Colon (tissue), 2 donors: Measurements from ENCODE around the gene SLC6A19.
"Not testable (repeated sequence)": the region's sequence is repeated elsewhere in the genome, so short reads cannot be mapped to it uniquely, and the experiment has no call there.

ENCODE experiments used
- FAIRE-seq: peaks from 2 replicates; lab custom pipeline; 2012; peaks lifted over from hg19 to GRCh38; lab: Jason Lieb, UNC
- donor health status: control.
- donor health status: control.

SLC6A19 gene

DNA sequence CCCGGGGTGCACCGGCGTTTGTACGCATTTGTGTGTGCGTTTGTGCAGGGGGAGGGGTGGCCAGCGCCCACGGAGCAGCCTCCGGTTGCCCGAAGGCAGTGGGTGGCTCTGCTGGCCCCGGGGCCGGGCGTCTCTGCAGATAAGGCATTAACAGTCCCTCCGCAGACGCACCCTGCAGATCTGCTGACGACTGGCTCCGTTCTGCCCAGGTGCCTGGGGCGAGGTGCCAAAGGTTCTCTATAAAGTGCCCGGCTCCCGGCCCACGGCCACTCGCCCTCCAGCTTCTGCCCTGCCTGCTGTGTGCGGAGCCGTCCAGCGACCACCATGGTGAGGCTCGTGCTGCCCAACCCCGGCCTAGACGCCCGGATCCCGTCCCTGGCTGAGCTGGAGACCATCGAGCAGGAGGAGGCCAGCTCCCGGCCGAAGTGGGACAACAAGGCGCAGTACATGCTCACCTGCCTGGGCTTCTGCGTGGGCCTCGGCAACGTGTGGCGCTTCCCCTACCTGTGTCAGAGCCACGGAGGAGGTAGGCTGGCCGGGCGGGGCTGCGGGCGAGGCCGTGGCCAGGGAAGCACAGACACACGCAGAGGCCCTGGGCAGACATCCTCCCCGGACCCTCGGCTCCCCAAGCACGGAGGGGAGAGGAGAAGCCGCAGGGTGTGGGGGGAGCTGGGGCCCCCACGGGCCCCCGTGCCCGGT lies at the start of gene SLC6A19:
TSS of gene SLC6A19 (plus strand) at position 269 of the 699 bp plus-strand sequence. CDS start at position 325, 56 bp downstream.
- FAIRE-seq, result no peak

GRCh38 chr5:1152156-1152555 lies 49.2 kb upstream of the SLC6A19 start:
- FAIRE-seq, result no peak

GRCh38 chr5:1152771-1153282 lies 48.6 kb upstream of the SLC6A19 start:
- FAIRE-seq, result no peak

DNA sequence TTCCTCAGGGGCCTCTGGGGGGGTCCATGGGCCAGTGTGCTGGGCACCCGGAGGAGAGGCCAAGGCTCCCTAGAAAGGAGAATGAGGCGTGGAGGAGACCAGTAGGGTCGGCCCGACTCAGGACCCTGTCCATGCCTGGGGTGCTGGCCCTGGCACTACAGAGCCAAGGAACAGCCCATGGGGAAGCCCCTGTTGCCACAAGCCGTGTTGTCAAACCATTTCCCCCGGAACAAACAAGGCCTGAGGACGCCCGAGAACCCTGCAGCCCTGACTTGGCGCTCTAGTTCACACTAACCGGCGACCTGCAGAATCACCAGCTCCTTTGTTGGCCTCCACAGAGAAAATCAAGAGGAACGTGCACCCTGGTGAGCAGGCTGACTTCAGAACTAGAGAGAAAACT lies 48.0 kb upstream of the SLC6A19 start:
- no peak for FAIRE-seq

DNA sequence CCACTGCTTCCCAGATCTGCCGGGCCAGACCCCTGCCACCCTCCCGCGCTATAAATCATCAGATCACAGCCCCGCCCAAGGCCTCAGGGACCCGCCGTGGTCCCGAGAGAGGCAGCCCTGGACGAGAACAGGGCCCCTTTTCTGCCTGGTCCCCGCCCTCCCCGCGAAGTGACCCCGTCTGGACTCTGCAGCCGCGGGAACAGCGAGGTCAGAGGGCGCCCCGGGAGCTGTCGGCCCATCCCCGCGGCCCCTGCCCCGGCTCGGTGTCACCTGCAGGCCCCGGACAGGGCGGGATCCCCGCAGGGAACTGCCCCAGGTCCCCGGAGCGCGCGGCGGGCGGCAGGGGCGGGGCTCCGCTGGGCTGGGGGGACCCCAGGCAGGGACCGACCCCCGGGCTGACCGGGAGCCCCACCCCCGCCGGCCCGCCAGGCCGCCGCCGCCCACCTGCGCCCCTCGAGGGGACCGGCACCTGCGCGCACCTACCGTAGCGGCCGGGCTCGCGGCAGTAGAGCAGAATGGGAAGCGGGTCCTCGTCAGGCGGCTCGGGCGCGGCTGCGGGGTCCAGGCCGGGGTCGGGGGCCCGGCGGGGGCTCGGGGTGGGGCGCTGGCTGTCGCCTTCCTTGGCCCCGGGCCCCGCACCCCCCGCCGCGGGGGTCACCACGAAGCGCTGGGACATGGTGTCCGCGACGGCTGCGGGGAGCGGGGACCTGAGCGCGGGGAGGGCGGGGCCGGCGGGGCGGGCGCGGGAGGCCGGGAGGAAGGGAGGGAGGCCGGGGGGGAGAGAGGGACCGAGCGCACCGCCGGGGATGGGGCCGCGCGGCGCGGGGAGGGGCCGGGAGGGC lies 46.0 kb upstream of the SLC6A19 start:
- no peak for FAIRE-seq

DNA sequence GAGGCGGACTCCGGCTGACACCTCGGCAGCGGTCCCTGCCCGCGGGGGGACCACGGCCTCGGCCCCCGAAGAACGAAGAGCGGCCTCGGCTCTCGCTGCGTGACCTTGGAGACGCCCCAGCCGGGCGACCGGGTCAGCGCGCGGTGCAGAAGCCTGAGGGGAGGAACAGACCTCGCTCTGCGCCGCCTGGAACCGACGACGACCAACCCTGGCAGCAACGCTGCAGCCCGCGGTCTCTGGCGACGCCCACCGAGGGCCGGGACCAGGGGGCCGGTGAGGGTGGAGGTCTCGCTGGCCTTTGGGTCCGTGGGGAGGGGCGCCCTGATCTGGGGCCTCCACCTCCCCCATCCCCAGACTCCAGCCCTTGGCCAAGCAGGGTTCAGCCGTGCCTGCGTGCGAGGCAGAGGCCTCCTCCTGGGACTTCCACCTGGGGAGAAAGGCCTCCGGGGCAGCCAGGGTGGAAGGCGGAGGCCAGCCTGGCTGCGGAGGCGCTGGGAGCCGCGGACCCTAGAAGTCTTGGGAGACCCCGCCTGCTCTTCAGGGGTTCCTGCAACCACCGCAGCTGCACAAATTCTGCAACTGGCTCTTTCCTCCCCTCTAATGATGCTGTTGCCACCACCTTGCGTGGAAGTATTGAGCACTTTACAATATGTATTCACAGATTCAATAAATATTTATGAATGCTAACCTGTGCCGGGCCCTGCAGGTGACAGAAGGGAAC lies 45.2 kb upstream of the SLC6A19 start:
- FAIRE-seq, result no peak

DNA sequence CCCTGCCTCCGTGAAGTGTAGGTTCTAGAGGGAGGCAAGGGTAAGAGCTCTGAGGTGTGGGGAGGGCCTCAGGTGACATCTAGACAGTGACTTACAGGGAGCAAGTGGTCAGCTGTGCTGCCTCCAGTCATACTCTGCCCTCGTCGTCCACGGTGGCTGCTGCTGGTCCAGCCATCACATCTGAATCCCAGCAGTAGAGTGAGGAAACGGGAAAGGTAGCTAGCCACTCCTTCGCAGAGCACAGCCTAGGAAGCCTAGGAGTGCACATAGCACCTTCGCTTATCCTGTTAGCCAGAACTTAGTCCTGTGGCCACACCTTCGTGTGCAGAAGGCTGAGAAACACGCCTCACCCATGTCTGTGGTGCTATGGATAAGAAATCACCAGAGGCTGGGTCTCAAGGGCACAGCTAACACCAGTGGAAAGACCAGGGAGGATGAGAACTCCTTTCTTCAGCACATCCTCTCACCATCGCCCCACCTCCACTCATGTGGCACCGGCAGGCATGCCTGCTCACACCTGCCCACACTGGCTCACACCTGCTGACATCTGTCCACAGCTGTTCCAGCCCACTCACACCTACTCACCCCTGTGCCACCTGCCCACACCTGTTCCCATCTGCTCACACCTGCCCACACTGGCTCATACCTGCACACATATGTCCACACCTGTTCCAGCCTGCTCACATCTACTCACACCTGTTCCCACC lies 44.5 kb upstream of the SLC6A19 start:
- no peak for FAIRE-seq

DNA sequence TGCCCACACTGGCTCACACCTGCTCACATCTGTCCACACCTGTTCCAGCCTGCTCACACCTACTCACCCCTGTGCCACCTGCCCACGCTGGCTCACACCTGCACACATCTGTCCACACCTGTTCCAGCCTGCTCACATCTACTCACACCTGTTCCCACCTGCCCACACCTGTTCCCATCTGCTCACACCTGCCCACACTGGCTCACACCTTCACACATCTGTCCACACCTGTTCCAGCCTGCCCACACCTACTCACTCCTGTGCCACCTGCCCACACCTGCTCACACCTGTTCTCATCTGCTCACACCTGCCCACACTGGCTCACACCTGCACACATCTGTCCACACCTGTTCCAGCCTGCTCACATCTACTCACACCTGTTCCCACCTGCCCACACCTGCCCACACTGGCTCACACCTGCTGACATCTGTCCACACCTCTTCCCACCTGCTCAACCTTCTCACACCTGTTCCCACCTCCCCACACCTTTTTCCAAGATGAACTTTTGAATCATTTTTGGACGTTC lies 43.9 kb upstream of the SLC6A19 start:
- FAIRE-seq, result not testable (repeated sequence)

DNA sequence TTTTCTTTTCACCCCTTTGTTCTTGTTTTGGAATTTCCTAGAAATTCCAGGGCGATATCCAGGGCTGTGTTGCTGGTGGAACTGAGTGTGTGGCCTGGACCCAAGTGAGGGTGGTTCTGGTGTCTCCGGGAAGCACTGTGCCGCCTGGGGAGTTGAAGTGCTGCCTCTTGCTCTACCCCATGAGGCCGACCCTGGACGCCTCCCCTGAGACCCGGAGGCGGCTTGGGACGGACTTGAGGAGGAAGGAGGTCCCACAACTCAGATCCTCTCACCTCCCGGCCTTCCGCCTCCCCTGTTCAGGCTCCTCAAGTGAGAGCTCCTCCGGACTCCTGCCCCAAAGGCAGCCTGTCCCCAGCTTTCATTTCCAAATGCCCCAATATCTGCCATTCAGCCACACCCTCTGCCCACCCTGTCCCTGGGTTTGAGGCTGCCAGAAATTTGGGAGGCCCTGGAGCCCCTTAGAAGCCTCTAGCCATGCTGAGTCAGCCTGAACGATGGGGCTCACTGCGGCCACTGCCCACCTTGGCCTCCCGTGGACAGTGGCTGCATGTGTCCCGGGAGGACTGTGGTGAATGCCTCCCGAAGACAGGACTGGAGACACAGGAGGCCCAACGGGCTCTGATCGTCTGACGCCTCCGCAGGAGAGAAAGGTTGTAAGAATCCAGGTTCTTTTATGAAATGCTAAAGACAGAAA lies 42.6 kb upstream of the SLC6A19 start:
- no peak for FAIRE-seq

GRCh38 chr5:1159341-1159675 lies 42.1 kb upstream of the SLC6A19 start:
- FAIRE-seq, result no peak

- FAIRE-seq, result no peak
Observed at GRCh38 chr5:1159774-1160406, 41.5 kb upstream of the SLC6A19 start.

DNA sequence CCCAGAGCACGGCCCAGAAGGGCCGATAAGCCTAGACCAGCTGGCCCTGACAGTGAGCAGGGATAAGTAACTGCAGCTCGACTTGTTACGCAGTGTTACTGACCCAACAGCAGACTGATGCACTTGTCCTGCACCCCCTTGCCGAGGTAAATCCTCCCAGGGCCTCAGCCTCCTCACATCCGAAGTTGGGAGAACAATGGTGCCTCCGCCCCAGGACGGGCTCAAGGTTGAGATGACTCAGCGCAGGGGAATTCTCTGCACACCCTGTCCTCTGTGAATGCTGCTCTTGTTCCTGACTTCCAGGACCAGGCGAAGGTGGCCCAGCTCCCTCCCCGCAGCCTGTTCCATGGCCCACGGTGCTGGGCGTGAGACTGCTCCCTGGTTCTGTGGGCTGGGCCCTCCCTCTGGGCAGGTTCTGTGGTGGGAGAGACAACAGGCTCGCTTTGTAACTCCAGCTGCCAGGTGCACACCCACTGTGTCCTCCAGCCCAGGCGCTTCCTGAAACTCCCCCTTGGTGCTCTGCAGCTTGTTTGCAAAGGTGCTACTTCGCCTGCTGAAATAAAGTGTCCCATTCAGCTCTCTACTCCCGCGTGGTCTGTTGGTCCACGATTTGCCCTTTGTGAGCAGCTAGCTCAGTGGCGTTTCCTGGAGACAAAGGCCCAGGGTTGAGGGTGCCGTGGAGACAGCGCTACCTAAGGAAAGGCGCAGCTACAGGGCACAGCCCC lies 40.1 kb upstream of the SLC6A19 start:
- FAIRE-seq, result no peak

DNA sequence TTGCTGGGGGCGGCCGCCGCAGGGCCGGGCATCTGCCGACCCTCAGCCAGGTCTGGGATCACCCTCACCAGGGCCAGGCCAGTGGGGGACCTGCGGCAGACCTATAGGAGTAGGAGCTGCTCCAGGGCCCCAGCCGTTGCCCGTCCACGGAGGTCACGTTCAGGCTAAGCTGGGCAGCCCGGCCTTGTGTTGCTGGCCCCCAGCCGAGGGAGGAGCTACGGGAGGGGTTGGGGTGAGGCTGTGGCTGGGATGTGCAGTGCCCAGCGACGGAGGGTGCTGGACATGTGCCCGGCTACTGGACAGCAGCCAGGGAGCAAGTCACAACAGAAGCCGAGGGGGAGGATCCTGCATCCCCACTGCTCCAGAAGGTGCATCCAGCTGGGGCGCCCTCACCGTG lies 39.6 kb upstream of the SLC6A19 start:
- no peak for FAIRE-seq

- FAIRE-seq, result no peak
Observed at GRCh38 chr5:1162276-1162675, 39.1 kb upstream of the SLC6A19 start.

GRCh38 chr5:1162751-1163150 lies 38.6 kb upstream of the SLC6A19 start:
- FAIRE-seq, result no peak

DNA sequence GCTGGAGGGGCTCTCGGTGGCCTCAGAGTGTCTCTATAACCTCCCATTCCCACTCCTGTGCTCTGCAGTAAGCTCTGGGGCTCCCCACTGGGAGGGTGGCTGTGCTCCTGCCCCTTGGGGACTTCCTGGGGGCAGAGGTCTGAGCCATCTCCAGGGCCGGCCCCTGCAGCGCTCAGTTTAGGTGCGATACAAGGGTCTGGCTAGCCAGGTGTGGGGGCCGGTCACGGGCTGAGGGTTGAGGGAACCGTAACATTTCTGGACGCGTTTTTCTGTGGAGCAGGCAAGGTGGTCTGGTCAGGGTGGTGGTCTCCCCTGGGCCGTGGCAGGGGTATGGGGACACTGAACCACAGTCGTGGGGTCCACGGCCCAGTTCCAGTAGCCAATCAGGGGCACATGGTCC lies 38.0 kb upstream of the SLC6A19 start:
- no peak for FAIRE-seq

DNA sequence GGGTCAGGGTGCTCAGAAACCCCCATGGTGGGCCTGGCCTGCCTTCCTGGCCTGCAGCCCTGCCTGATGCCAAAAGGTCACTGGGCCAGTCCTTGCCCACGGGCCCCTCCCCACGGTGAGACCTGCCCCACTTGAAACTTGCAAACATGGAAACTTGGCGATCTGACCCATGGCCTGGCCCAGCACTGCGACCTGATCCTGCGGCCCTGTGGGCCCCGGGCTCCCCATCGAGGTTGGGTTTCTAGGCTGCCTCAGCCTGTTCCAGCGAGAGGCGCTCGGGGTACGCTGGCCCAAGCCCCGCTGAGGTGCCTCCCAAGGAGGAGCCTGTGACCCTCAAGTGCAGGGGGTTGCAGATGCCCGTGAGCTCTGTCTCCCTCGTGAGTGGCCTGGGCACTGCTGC lies 37.5 kb upstream of the SLC6A19 start:
- no peak for FAIRE-seq

DNA sequence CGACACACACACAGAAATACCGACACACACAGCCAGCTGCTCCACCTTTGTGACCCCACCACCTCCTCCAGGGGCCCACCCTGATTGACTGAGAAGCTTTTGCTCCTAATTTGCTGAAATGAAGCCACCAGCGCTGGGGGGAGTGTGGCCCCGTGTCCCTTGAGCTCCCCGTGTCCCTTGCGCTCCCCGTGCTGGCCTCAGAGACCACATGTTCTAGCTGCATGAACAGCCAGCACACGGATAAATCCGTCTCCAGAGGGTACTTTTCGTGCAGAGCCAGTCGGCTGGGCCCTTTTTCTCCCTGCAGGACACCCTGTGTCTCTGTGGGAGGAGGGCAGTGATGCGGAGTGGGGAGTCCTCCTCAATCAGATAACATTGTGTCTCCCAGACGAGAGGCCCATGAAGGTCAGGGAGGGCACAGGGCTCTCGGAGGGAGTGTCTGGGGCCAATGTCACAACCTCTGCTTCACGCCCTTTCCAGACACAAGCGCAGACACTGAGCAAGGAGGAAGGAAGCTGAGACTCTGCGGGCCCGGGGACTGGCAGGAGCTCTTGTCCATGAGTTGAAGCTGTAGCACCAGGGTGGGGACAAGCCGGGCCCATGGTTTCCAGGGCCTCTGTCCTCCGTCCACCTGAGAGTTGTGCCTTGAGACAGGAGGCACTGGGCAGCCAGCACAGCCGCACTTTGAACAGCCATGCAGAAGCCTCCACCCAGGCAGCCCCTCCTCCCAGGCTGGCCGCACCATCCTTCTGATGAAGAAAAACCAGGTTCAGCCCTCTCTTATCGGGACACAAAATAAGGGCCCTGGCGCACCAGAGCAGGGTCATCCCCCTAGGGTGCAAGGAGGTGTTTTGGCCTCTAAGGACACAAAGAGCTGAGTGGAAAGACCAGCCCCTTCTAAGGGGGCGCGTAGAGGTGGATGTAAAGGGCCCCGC lies 36.4 kb upstream of the SLC6A19 start:
- no peak for FAIRE-seq

DNA sequence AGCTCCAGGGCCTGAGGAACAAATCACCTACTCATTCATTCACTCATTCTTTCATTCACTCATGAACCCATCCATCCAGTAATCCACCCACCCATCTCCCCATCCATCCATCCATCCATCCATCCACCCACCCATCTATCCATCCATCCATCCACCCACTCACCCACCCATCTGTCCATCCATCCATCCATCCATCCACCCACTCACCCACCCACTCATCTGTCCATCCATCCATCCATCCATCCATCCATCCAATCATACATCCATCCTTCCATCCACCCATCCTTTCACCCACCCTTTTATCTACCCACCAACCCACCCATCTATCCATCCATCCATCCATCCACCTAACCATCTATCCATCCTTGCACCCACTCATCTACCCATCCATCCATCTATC lies 35.5 kb upstream of the SLC6A19 start:
- no peak for FAIRE-seq
